Spleen (tissue), 7 donors: ENCODE measurements around the gene DCHS2.

ENCODE experiments used
- POLR2AphosphoS5 ChIP-seq, 3 donors: sonication (generic); formaldehyde crosslinking; IDR thresholded peaks; one replicate each; pipeline ENCODE4 v1.5.1; 2017; ENCODE audit warnings: antibody characterized with exemption in 3 of 3
- TF ChIP-seq, protein P1 (sequence below), 11 experiments: fragments of 200-600 bp in 7 of 11; fragments of 450-650 bp in 4 of 11; sonication (generic) in 4 of 11; IDR thresholded peaks in 8 of 11; conservative IDR thresholded peaks in 3 of 11; 1 replicate in 7 of 11; 2 replicates in 4 of 11; pipeline versions ENCODE4 v1.4.0 to v1.8.0; 2016 to 2021; ENCODE audit warnings: antibody characterized with exemption in 11 of 11, inconsistent platforms in 4 of 11, mild to moderate bottlenecking in 1 of 11
- donor health status: DM: no; HTN: no; CAD: no; lungs with moderate emphysema.
- donor health status: DM: no; HTN: no; CAD: no.
- donor health status: DM: no; HTN: no; CAD: no.

DNA sequence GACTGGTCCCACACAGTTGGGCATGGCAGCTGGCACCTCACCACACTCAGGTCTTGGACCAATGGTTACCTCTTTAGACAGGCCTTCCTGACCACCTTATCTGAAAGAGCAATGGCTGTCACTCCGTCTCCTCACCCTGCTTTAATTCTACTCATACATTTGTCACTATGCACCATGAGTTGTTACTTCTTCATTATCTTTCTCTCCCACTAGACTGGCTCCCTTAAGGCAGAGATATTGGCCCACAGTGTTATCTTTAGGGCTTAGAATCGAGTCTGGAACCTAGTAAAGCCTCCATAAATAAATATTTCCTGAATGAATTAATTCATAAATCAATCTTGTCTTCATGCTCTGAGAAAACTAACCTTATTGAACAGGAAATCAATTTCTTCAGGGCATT is 46.6 kb downstream of the DCHS2 start:
- TF ChIP-seq, protein P1, sequence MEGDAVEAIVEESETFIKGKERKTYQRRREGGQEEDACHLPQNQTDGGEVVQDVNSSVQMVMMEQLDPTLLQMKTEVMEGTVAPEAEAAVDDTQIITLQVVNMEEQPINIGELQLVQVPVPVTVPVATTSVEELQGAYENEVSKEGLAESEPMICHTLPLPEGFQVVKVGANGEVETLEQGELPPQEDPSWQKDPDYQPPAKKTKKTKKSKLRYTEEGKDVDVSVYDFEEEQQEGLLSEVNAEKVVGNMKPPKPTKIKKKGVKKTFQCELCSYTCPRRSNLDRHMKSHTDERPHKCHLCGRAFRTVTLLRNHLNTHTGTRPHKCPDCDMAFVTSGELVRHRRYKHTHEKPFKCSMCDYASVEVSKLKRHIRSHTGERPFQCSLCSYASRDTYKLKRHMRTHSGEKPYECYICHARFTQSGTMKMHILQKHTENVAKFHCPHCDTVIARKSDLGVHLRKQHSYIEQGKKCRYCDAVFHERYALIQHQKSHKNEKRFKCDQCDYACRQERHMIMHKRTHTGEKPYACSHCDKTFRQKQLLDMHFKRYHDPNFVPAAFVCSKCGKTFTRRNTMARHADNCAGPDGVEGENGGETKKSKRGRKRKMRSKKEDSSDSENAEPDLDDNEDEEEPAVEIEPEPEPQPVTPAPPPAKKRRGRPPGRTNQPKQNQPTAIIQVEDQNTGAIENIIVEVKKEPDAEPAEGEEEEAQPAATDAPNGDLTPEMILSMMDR (IDR thresholded peaks at IDR 0.05 in 8 of 11, conservative IDR thresholded peaks at IDR 0.05 in 3 of 11), result no peak
- TF ChIP-seq POLR2AphosphoS5 (IDR thresholded peaks at IDR 0.05), result no peak
